Panc1 (cell line): ENCODE results near the gene GPX7.

Source experiments
- CTCF ChIP-seq: fragments of 450-650 bp; IDR thresholded peaks from 2 replicates; pipeline ENCODE4 v1.5.1; 2017; ENCODE audit warnings: mild to moderate bottlenecking
- POLR2AphosphoS5 ChIP-seq: IDR thresholded peaks from 2 replicates; pipeline ENCODE4 v1.6.1; 2012; ENCODE audit warnings: mild to moderate bottlenecking, low read depth, low read length, moderate library complexity
- REST ChIP-seq, 2 experiments: IDR thresholded peaks; 2 replicates each; pipeline ENCODE4 v1.6.1; 2011 to 2012; ENCODE audit warnings: low read depth in 2 of 2, control low read depth in 1 of 2, low read length in 1 of 2, mild to moderate bottlenecking in 1 of 2, moderate library complexity in 1 of 2; ENCODE audit not compliant: insufficient read depth in 1 of 2
- SIN3A ChIP-seq: IDR thresholded peaks from 2 replicates; pipeline ENCODE4 v1.6.1; 2012; ENCODE audit warnings: low read depth, mild to moderate bottlenecking, low read length, moderate library complexity, borderline replicate concordance; ENCODE audit not compliant: insufficient read depth
- TCF7L2 ChIP-seq: IDR thresholded peaks from 2 replicates; pipeline ENCODE4 v1.6.1; 2011; ENCODE audit warnings: mild to moderate bottlenecking, low read depth, low read length, inconsistent platforms

GRCh38 chr1:52599236-52599635 is 2.9 kb upstream of the GPX7 start:
- TF ChIP-seq SIN3A (no peak), POLR2AphosphoS5 (no peak), CTCF (no peak), REST (IDR thresholded peaks at IDR 0.05; ENCODE audit: insufficient read depth in 1 of 2, low read depth in 2 of 2, low read length in 1 of 2) (no peak), TCF7L2 (no peak)
